OCI-LY7 (cell line): ENCODE data around the gene FBXW11.

Source experiments
- EZH2phosphoT487 ChIP-seq: fragments of 200-600 bp; sonication (generic); IDR thresholded peaks from 2 replicates; pipeline ENCODE4 v1.6.1; 2018; ENCODE audit warnings: low read depth, borderline replicate concordance, mild to moderate bottlenecking, mixed run types, antibody characterized with exemption, low read length, moderate library complexity, mixed read lengths
- TF ChIP-seq, protein P1 (sequence below): fragments of 200-600 bp; sonication (generic); conservative IDR thresholded peaks from 2 replicates; pipeline ENCODE4 v1.5.1; 2014; ENCODE audit warnings: mild to moderate bottlenecking, antibody characterized with exemption, low read length, moderate library complexity, mixed read lengths

- TF ChIP-seq, protein P1, sequence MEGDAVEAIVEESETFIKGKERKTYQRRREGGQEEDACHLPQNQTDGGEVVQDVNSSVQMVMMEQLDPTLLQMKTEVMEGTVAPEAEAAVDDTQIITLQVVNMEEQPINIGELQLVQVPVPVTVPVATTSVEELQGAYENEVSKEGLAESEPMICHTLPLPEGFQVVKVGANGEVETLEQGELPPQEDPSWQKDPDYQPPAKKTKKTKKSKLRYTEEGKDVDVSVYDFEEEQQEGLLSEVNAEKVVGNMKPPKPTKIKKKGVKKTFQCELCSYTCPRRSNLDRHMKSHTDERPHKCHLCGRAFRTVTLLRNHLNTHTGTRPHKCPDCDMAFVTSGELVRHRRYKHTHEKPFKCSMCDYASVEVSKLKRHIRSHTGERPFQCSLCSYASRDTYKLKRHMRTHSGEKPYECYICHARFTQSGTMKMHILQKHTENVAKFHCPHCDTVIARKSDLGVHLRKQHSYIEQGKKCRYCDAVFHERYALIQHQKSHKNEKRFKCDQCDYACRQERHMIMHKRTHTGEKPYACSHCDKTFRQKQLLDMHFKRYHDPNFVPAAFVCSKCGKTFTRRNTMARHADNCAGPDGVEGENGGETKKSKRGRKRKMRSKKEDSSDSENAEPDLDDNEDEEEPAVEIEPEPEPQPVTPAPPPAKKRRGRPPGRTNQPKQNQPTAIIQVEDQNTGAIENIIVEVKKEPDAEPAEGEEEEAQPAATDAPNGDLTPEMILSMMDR = no peak
- no peak for TF ChIP-seq EZH2phosphoT487
These were observed 109.2 kb downstream of the FBXW11 start for GRCh38 chr5:171897231-171897630.
